Nephron progenitor cell (in vitro differentiated cells): ENCODE measurements around the gene PI4KA.
"Not testable (repeated sequence)": the region's sequence is repeated elsewhere in the genome, so short reads cannot be mapped to it uniquely, and the experiment has no call there.

Experiments
- DNase-seq: peaks from one replicate; pipeline ENCODE4 v3.0.0; 2021
- H3K27ac Mint-ChIP-seq: 2 replicates; pipeline ENCODE4 v1.8.0; 2021; ENCODE audit warnings: mild to moderate bottlenecking, moderate library complexity, mixed read lengths
- H3K27me3 Mint-ChIP-seq: 2 replicates; pipeline ENCODE4 v1.8.0; 2021; ENCODE audit warnings: mild to moderate bottlenecking, low read depth, mixed read lengths; ENCODE audit not compliant: poor library complexity
- H3K36me3 Mint-ChIP-seq: 2 replicates; pipeline ENCODE4 v1.8.0; 2021; ENCODE audit warnings: low read depth, mixed read lengths
- H3K4me1 Mint-ChIP-seq: 2 replicates; pipeline ENCODE4 v1.8.0; 2021; ENCODE audit warnings: mixed read lengths
- H3K4me3 Mint-ChIP-seq: 2 replicates; pipeline ENCODE4 v1.8.0; 2021; ENCODE audit warnings: mild to moderate bottlenecking, moderate library complexity, mixed read lengths
- H3K9me3 Mint-ChIP-seq: 2 replicates; pipeline ENCODE4 v1.8.0; 2021; ENCODE audit warnings: mild to moderate bottlenecking, moderate library complexity, mixed read lengths
- CTCF ChIP-seq: fragments of 200-600 bp; sonication (generic); IDR thresholded peaks from 2 replicates; pipeline ENCODE4 v1.5.0; 2021; ENCODE audit warnings: antibody characterized with exemption

PI4KA gene

GRCh38 chr22:20904008-20904979 lies 45.7 kb upstream of the PI4KA start:
- peaks cover 21% of the 10 kb centered on the region for H3K27me3 Mint-ChIP-seq
- H3K4me3 Mint-ChIP-seq: no peak overlapping the region
- peaks cover 10% of the 10 kb centered on the region for H3K4me1 Mint-ChIP-seq
- H3K27ac Mint-ChIP-seq: no peak overlapping the region
- DNase-seq: no peak
- H3K36me3 Mint-ChIP-seq: no peaks in the 10 kb centered on the region
- TF ChIP-seq CTCF: no peak
- H3K9me3 Mint-ChIP-seq: peaks cover 4% of the 10 kb centered on the region

- Mint-ChIP-seq H3K9me3 (peaks cover 4% of the 10 kb centered on the region), H3K4me3 (no peak overlapping the region), H3K4me1 (peaks cover 10% of the 10 kb centered on the region)
These were observed 44.5 kb upstream of the PI4KA start for GRCh38 chr22:20903093-20903492.

GRCh38 chr22:20901093-20902033 lies 42.8 kb upstream of the PI4KA start:
- H3K36me3 Mint-ChIP-seq, DNase-seq, H3K4me3 Mint-ChIP-seq, H3K9me3 Mint-ChIP-seq, H3K4me1 Mint-ChIP-seq, H3K27ac Mint-ChIP-seq: not testable (repeated sequence)
- peaks cover 15% of the 10 kb centered on the region for H3K27me3 Mint-ChIP-seq

More at GRCh38 chr22:20903093-20903492, 44.5 kb upstream of the PI4KA start:
- Mint-ChIP-seq H3K36me3 (no peaks in the 10 kb centered on the region), H3K27me3 (peaks cover 21% of the 10 kb centered on the region), H3K27ac (no peak overlapping the region)
- no peak for TF ChIP-seq CTCF
- DNase-seq: no peak

- Mint-ChIP-seq H3K36me3 (no peaks in the 10 kb centered on the region), H3K4me3 (no peak overlapping the region), H3K4me1 (no peaks in the 10 kb centered on the region), H3K9me3 (peaks cover 7% of the 10 kb centered on the region), H3K27me3 (peaks cover 5% of the 10 kb centered on the region), H3K27ac (no peak overlapping the region)
- TF ChIP-seq CTCF: no peak
- DNase-seq: no peak
These were observed 41.3 kb upstream of the PI4KA start for GRCh38 chr22:20899827-20900423.

- H3K27ac Mint-ChIP-seq, H3K4me3 Mint-ChIP-seq, H3K36me3 Mint-ChIP-seq, DNase-seq, H3K9me3 Mint-ChIP-seq, H3K27me3 Mint-ChIP-seq, H3K4me1 Mint-ChIP-seq: not testable (repeated sequence)
These were observed 39.1 kb upstream of the PI4KA start for GRCh38 chr22:20897737-20898136.

- Mint-ChIP-seq H3K36me3 (peaks cover 24% of the 10 kb centered on the region), H3K27ac (no peak overlapping the region), H3K4me1 (no peaks in the 10 kb centered on the region), H3K9me3 (no peaks in the 10 kb centered on the region), H3K27me3 (peaks cover 14% of the 10 kb centered on the region), H3K4me3 (no peak overlapping the region)
- no peak for TF ChIP-seq CTCF
- DNase-seq: no peak
These were observed 32.4 kb upstream of the PI4KA start for GRCh38 chr22:20890975-20891374.
